ENCODE measurements around the gene ARID5B.
A peak's percentile ranks its signal among the peaks of the same experiment; 100 is the strongest.

The ARID5B gene

GRCh38 chr10:62081341-62082270 lies 180.1 kb downstream of the ARID5B start:
- DNase-seq: no peak

GRCh38 chr10:62082271-62082656 lies 180.8 kb downstream of the ARID5B start:
- DNase-seq: no peak

- peak; percentile 64 for DNase-seq
Measured at GRCh38 chr10:62082729-62083411, 181.4 kb downstream of the ARID5B start.

- DNase-seq: peak; percentile 87
Measured at GRCh38 chr10:62083412-62084267, 182.1 kb downstream of the ARID5B start.

GRCh38 chr10:62084451-62084850 lies 183.0 kb downstream of the ARID5B start:
- DNase-seq: peak; percentile 60

- no peak for DNase-seq
Measured at GRCh38 chr10:62085404-62085803, 183.9 kb downstream of the ARID5B start.

- no peak for DNase-seq
Measured at GRCh38 chr10:62085821-62086220, 184.3 kb downstream of the ARID5B start.

- no peak for DNase-seq
Measured at GRCh38 chr10:62087329-62087728, 185.8 kb downstream of the ARID5B start.

GRCh38 chr10:62088786-62089185 lies 187.3 kb downstream of the ARID5B start:
- no peak for DNase-seq

- DNase-seq: no peak
Measured at GRCh38 chr10:62092301-62093030, 191.0 kb downstream of the ARID5B start.

GRCh38 chr10:62093863-62094291 lies 192.4 kb downstream of the ARID5B start:
- peak; percentile 91 for DNase-seq

- DNase-seq: peak; percentile 80
Measured at GRCh38 chr10:62095181-62096122, 194.0 kb downstream of the ARID5B start.

GRCh38 chr10:62096256-62096933 lies 194.9 kb downstream of the ARID5B start:
- no peak for DNase-seq

GRCh38 chr10:62098278-62099121 lies 197.0 kb downstream of the ARID5B start:
- DNase-seq: no peak

GRCh38 chr10:62099299-62099698 lies 197.8 kb downstream of the ARID5B start:
- DNase-seq: no peak

GRCh38 chr10:62103857-62104256 lies 202.4 kb downstream of the ARID5B start:
- DNase-seq: no peak

GRCh38 chr10:62106929-62107519 lies 205.5 kb downstream of the ARID5B start:
- no peak for DNase-seq

GRCh38 chr10:62108759-62109586 lies 207.5 kb downstream of the ARID5B start:
- DNase-seq: no peak
